GM12865 (cell line): ENCODE data around the gene MCEMP1.

Experiments used
- DNase-seq: peaks from one replicate; pipeline ENCODE4 v3.0.0; 2010; ENCODE audit warnings: low read depth
- H3K4me3 ChIP-seq: 2 replicates; pipeline ENCODE4 v1.5.1; 2011; ENCODE audit warnings: mild to moderate bottlenecking, low read depth, low read length, control low read depth
- TF ChIP-seq, protein P1 (sequence below): IDR thresholded peaks from 2 replicates; pipeline ENCODE4 v1.5.1; 2011; ENCODE audit warnings: low read length, control low read depth, low read depth, inconsistent platforms; ENCODE audit not compliant: insufficient read depth; ENCODE audit errors: missing control alignments

The MCEMP1 gene

DNA sequence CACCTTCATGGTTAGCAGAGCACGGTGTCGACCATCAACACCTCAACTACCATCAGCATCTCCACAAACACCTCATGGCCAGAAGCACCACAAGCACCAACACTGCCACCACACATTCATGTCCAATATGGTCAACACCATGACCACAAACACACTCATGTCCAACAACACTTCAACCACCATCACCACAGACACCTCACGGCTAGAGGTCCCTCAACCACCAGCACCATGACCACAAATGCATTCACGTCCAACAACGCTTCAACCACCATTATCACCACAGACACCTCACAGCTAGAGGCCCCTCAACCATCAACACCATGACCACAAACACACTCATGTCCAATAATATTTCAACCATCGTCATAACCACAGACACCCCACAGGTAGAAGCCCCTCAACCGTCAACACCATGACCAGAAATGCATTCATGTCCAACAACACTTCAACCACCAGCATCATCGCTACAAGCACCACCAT is 13.9 kb downstream of the MCEMP1 start:
- peak; percentile 69 for DNase-seq
- no peak overlapping the region for H3K4me3 ChIP-seq
- TF ChIP-seq, protein P1, sequence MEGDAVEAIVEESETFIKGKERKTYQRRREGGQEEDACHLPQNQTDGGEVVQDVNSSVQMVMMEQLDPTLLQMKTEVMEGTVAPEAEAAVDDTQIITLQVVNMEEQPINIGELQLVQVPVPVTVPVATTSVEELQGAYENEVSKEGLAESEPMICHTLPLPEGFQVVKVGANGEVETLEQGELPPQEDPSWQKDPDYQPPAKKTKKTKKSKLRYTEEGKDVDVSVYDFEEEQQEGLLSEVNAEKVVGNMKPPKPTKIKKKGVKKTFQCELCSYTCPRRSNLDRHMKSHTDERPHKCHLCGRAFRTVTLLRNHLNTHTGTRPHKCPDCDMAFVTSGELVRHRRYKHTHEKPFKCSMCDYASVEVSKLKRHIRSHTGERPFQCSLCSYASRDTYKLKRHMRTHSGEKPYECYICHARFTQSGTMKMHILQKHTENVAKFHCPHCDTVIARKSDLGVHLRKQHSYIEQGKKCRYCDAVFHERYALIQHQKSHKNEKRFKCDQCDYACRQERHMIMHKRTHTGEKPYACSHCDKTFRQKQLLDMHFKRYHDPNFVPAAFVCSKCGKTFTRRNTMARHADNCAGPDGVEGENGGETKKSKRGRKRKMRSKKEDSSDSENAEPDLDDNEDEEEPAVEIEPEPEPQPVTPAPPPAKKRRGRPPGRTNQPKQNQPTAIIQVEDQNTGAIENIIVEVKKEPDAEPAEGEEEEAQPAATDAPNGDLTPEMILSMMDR: no peak

DNA sequence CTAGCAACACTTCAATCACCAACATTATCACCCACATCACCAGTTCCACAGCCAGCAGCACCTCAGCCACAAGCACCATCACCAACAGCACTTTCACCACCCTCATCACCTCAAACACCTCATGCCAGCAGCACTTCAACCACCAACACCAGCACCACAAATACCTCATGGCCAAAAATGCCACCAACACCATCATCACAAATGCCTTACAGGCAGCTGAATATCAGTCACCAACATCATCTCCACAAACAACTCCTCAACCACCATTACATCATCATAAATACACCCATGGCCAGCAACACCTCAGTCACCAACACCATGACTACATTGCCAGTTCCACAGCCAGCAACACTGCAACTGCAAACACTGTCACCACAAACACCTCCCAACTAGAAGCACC is 14.6 kb downstream of the MCEMP1 start:
- no peak overlapping the region for H3K4me3 ChIP-seq
- TF ChIP-seq, protein P1: no peak
- DNase-seq: no peak

DNA sequence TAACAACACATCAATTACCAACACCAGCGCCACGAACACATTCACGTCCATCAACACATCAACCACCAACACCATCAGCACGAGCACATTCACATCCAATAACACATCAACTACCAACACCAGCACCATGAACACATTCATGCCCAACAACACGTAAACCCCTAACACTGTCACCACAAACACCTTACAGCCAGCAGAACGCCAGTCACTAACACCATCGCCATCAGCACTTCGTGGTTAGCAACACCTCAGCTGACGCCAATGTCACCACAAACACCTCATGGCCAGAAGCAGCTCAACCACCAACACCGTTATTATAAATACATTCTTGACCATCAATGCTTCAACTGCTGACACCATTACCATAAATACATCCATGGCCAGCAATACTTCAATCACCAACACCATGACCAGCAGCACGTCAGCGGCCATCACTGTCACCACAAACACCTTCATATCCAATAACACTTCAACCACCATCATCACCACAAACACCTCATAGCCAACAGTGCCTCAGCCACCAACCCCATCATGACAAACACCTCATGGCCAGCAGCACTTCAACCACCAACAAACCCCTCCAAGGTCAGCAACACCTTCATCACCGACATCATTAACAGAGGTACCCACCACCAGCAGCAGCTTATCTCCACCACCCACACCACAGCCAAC is 15.7 kb downstream of the MCEMP1 start:
- TF ChIP-seq, protein P1: no peak
- no peak overlapping the region for H3K4me3 ChIP-seq
- no peak for DNase-seq

DNA sequence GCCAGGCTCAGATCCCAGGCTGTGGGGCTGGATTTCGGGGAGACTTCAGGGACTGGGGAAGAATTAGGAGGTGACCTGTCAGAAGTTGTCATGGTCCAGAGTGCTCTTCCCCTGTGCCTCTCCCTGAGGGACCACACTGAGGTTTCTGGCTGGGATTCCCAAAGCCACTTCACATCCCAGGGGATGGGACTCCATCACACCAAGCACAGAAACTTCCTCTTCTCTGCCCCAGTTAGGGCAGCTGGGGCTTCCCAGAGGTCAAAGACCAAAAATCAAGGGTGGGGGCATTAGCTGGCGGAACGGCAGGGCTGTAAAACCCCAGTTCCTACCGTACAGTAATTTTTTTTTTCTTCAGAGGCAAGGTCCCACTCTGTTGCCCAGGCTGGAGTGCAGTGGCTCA is 17.6 kb downstream of the MCEMP1 start:
- DNase-seq: peak; percentile 50
- H3K4me3 ChIP-seq: 0 out of 2 replicates have a peak overlapping the region, but pooled peaks have one; percentile 1

DNA sequence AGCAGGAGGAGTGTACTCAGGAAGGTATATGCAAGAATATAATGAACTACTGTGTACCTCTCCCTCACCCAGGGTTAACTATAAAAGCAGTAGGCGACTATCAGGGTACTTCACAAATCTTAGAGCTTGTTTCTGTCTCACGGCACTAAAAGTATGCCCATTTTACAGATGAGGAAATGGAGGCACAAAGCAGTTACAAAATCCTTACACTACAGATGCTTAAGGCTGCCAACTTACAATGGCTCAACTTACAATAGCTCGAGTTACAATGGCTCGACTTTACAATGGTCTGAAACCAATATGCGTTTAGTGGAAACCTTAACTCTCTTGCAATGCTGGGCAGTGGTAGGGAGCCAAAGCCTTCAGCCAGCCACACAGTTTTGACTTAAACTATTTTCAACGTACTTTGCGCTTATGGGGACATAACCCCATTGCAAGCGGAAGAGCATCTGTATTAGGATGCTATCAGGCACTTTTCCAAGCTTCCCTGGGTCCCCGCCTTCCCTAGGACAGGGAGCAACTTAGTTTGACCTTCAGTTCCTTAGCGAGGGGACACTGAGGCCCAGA is 20.9 kb downstream of the MCEMP1 start:
- TF ChIP-seq, protein P1: no peak
- H3K4me3 ChIP-seq: peak overlapping the region; percentile 94
- no peak for DNase-seq

More for the DNA sequence above, 17.6 kb downstream of the MCEMP1 start:
- TF ChIP-seq, protein P1: no peak

DNA sequence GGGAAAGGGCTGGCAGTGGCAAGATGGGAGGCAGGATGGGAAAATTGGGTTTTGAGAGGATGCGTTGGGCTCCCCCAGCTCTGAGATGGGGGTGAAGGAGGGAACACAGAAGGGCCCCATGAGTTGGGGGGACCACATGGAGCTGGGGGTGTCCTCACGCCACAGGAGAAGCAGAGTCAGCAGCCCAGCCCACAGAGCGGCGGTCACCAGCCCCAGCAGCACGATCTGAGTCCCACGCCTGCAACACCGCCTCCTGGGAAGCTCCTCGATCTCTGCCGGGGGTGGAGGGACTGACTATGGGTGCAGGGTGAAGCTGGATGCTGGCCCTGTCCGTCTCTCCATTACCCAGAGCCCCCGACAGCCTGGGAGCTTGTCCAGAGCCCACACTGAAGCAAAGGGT is 21.7 kb downstream of the MCEMP1 start:
- DNase-seq: no peak
- TF ChIP-seq, protein P1: no peak
- peak overlapping the region; percentile 94 for H3K4me3 ChIP-seq
